Common myeloid progenitor, CD34-positive (primary cell): Measurements from ENCODE around the gene AP1M1. TPM values are rescaled to one million over a fixed set of nuclear protein-coding genes. Genes with fewer than 3 reads are reported as not detected.

Experiments used
- CTCF ChIA-PET: fragments of 350-600 bp; sonication (Branson Sonifier 250); formaldehyde crosslinking; loops from one replicate; lab custom pipeline; 2021; ENCODE audit warnings: antibody characterized with exemption; lab: Charles Lee
- POLR2A ChIA-PET: fragments of 350-600 bp; sonication (Branson Sonifier 250); formaldehyde crosslinking; loops from one replicate; lab custom pipeline; 2021; ENCODE audit warnings: antibody characterized with exemption; lab: Charles Lee
- DNase-seq, 3 donors: peaks; one replicate each; pipeline versions ENCODE4 v3.0.0 to v3.0.0-alpha.2; 2013
- H3K27ac ChIP-seq, 2 experiments: 1 replicate in 1 of 2; 2 replicates in 1 of 2; pipeline ENCODE4 v1.7.0; 2013; ENCODE audit warnings: inconsistent platforms in 2 of 2, low read length in 2 of 2, mild to moderate bottlenecking in 2 of 2, low read depth in 1 of 2, moderate library complexity in 1 of 2; ENCODE audit not compliant: severe bottlenecking in 2 of 2, insufficient read depth in 1 of 2, poor library complexity in 1 of 2
- H3K27me3 ChIP-seq, 5 experiments: replicated peaks in 2 of 5; 1 replicate in 3 of 5; 2 replicates in 2 of 5; pipeline versions ENCODE4 v1.6.1 to v1.7.0; 2013; ENCODE audit warnings: low read length in 4 of 5, mild to moderate bottlenecking in 2 of 5, moderate library complexity in 2 of 5, inconsistent platforms in 1 of 5; ENCODE audit not compliant: insufficient read depth in 5 of 5, control insufficient read depth in 4 of 5
- H3K36me3 ChIP-seq, 4 experiments: 1 replicate in 2 of 4; 2 replicates in 2 of 4; pipeline versions ENCODE4 v1.6.1 to v1.7.0; 2013; ENCODE audit warnings: low read length in 3 of 4, control low read depth in 1 of 4, mild to moderate bottlenecking in 1 of 4; ENCODE audit not compliant: control insufficient read depth in 4 of 4, insufficient read depth in 4 of 4
- H3K4me1 ChIP-seq, 4 experiments: 1 replicate in 3 of 4; 2 replicates in 1 of 4; pipeline versions ENCODE4 v1.6.1 to v1.7.1; 2013; ENCODE audit warnings: low read length in 3 of 4, mild to moderate bottlenecking in 3 of 4, control low read depth in 1 of 4, inconsistent platforms in 1 of 4, moderate library complexity in 1 of 4; ENCODE audit not compliant: control insufficient read depth in 4 of 4, insufficient read depth in 4 of 4; ENCODE audit errors: control extremely low read depth in 1 of 4
- H3K4me3 ChIP-seq, 7 experiments: 1 replicate in 4 of 7; 2 replicates in 3 of 7; pipeline versions ENCODE4 v1.5.1 to v1.7.0; 2013; ENCODE audit warnings: mild to moderate bottlenecking in 7 of 7, low read length in 6 of 7, moderate library complexity in 6 of 7, inconsistent platforms in 2 of 7, low read depth in 2 of 7, control low read depth in 1 of 7; ENCODE audit not compliant: insufficient read depth in 4 of 7, control insufficient read depth in 1 of 7; ENCODE audit errors: extremely low read depth in 1 of 7
- H3K9me3 ChIP-seq, 5 experiments: 1 replicate in 4 of 5; 2 replicates in 1 of 5; pipeline versions ENCODE4 v1.6.1 to v1.7.1; 2013; ENCODE audit warnings: low read length in 4 of 5, mild to moderate bottlenecking in 2 of 5, inconsistent platforms in 1 of 5, low read depth in 1 of 5, moderate library complexity in 1 of 5; ENCODE audit not compliant: control insufficient read depth in 4 of 5, insufficient read depth in 2 of 5; ENCODE audit errors: control extremely low read depth in 1 of 5
- WGBS: methylation state at CpG from one replicate; pipeline ENCODE4 v1.1.5; 2013; ENCODE audit not compliant: insufficient coverage; 5-methylcytosine and 5-hydroxymethylcytosine counted together
- polyA plus RNA-seq: library from polyadenylated mRNA; unstranded; fragments of 120-200 nt; gene quantifications from one replicate; pipeline ENCODE4 v1.2.1, GENCODE V29; 2013

The AP1M1 gene
- 45.4 TPM for polyA plus RNA-seq

- Histone ChIP-seq H3K27me3 (no peaks in the 10 kb centered on the region), H3K27ac (peak within 1 kb of the TSS; percentile 85 to 88), H3K9me3 (no peaks in the 10 kb centered on the region), H3K36me3 (peaks cover under 1 to 28% (median 25%) of the 10 kb centered on the region in 4 experiments), H3K4me1 (peaks cover 4 to 32% (median 21%) of the 10 kb centered on the region in 4 experiments), H3K4me3 (peak within 1 kb of the TSS; percentile 78 to 98 (median 93))
- POLR2A ChIA-PET = interaction anchor here (0.8 to 1.4 kb wide), 3 partner anchors 12 to 127 kb away, joined by 3 to 4 read pairs (median 3); partner anchors contain the start of genes FAM32A and KLF2
- 0% methylated on average over 65 of the region's 65 CpGs for WGBS
- DNase-seq = peak; percentile 95 to 97 (median 97)
- CTCF ChIA-PET = interaction anchor here (1.4 to 4.6 kb wide), 5 partner anchors 9 to 185 kb away, joined by 3 to 28 read pairs (median 4); partner anchors contain the start of gene FAM32A
These were observed at the start of gene AP1M1 for GRCh38 chr19:16197622-16198369. Gene AP1M1, plus strand, starts transcription at chr19:16197911. Its CDS starts 116 bp downstream, at chr19:16198027.

- CTCF ChIA-PET = interaction anchor here (1.2 to 1.9 kb wide), 4 partner anchors 9 to 107 kb away, joined by 3 to 5 read pairs (median 4); no protein-coding TSS in a partner anchor
- DNase-seq = no peak
- no peaks in the 10 kb centered on the region for H3K27me3 ChIP-seq
- 77% methylated on average over 8 of the region's 8 CpGs for WGBS
- peak overlapping the region in 3 of 7 experiments; percentile 35 to 41 (median 38) for H3K4me3 ChIP-seq
- peaks cover 5 to 54% (median 26%) of the 10 kb centered on the region in 4 experiments for H3K36me3 ChIP-seq
- peak overlapping the region; percentile 33 to 73 for H3K27ac ChIP-seq
- H3K4me1 ChIP-seq = peaks cover 6 to 86% (median 78%) of the 10 kb centered on the region in 4 experiments
- POLR2A ChIA-PET = interaction anchor here (0.7 kb wide), 1 partner anchor 10 kb away, joined by 4 read pairs; no protein-coding TSS in a partner anchor
- H3K9me3 ChIP-seq = no peaks in the 10 kb centered on the region
These were observed 49.1 kb upstream of the AP1M1 start for GRCh38 chr19:16148443-16149229.

GRCh38 chr19:16153582-16154336, 44.0 kb upstream of the AP1M1 start:
- CTCF ChIA-PET = interaction anchor here (1.0 to 2.1 kb wide), 6 partner anchors 9 to 91 kb away, joined by 3 to 11 read pairs (median 3); partner anchors contain the start of gene HSH2D
- H3K27ac ChIP-seq = peak overlapping the region in 1 of 2 experiments; percentile 37
- peaks cover under 1 to 66% (median 56%) of the 10 kb centered on the region in 4 experiments for H3K4me1 ChIP-seq
- no peaks in the 10 kb centered on the region for H3K27me3 ChIP-seq
- 90% methylated on average over 10 of the region's 11 CpGs for WGBS
- peaks cover 23 to 79% (median 57%) of the 10 kb centered on the region in 4 experiments for H3K36me3 ChIP-seq
- DNase-seq = peak in 2 of 3 donors; percentile 49 to 61
- H3K9me3 ChIP-seq = no peaks in the 10 kb centered on the region
- POLR2A ChIA-PET = interaction anchor here (0.7 kb wide), 1 partner anchor 36 kb away, joined by 8 read pairs; no protein-coding TSS in a partner anchor
- no peak overlapping the region for H3K4me3 ChIP-seq

GRCh38 chr19:16154557-16154956, 43.2 kb upstream of the AP1M1 start:
- ChIA-PET POLR2A (no interaction called here), CTCF (interaction anchor here (1.1 to 2.1 kb wide), 4 partner anchors 10 to 92 kb away, joined by 3 to 11 read pairs (median 4); partner anchors contain the start of gene HSH2D)
- no peak overlapping the region for H3K4me3 ChIP-seq
- WGBS = 98% methylated on average over 7 of the region's 8 CpGs
- H3K9me3 ChIP-seq = no peaks in the 10 kb centered on the region
- no peaks in the 10 kb centered on the region for H3K27me3 ChIP-seq
- no peak for DNase-seq
- peaks cover 23 to 75% (median 52%) of the 10 kb centered on the region in 4 experiments for H3K36me3 ChIP-seq
- H3K4me1 ChIP-seq = peaks cover 0 to 58% (median 48%) of the 10 kb centered on the region in 4 experiments
- H3K27ac ChIP-seq = peak overlapping the region in 1 of 2 experiments; percentile 37

- Histone ChIP-seq H3K9me3 (no peaks in the 10 kb centered on the region), H3K4me1 (peaks cover 0 to 52% (median 42%) of the 10 kb centered on the region in 4 experiments), H3K27ac (peak overlapping the region in 1 of 2 experiments; percentile 37), H3K4me3 (no peak overlapping the region), H3K27me3 (no peaks in the 10 kb centered on the region), H3K36me3 (peaks cover 23 to 70% (median 51%) of the 10 kb centered on the region in 4 experiments)
- WGBS = 100% methylated on average over 1 of the region's 1 CpG
- ChIA-PET CTCF (interaction anchor here (0.7 to 1.6 kb wide), 2 partner anchors 10 to 14 kb away, joined by 3 to 4 read pairs; no protein-coding TSS in a partner anchor), POLR2A (no interaction called here)
- no peak for DNase-seq
These were observed 42.6 kb upstream of the AP1M1 start for GRCh38 chr19:16155128-16155527.

GRCh38 chr19:16156904-16157303, 40.8 kb upstream of the AP1M1 start:
- peaks cover 0 to 45% (median 36%) of the 10 kb centered on the region in 4 experiments for H3K4me1 ChIP-seq
- H3K36me3 ChIP-seq = peaks cover 21 to 61% (median 47%) of the 10 kb centered on the region in 4 experiments
- POLR2A ChIA-PET = interaction anchor here (0.5 kb wide), 1 partner anchor 155 kb away, joined by 3 read pairs; no protein-coding TSS in a partner anchor
- no peaks in the 10 kb centered on the region for H3K27me3 ChIP-seq
- DNase-seq = no peak
- H3K27ac ChIP-seq = peak overlapping the region in 1 of 2 experiments; percentile 54
- H3K9me3 ChIP-seq = no peaks in the 10 kb centered on the region
- 74% methylated on average over 3 of the region's 6 CpGs for WGBS
- CTCF ChIA-PET = interaction anchor here (0.6 to 3.6 kb wide), 3 partner anchors 13 to 16 kb away, joined by 3 to 13 read pairs (median 3); no protein-coding TSS in a partner anchor
- H3K4me3 ChIP-seq = no peak overlapping the region
